Ovary (tissue), 3 donors: ENCODE data around the gene DUSP12.

Source experiments
- POLR2A ChIP-seq: fragments of 450-650 bp; IDR thresholded peaks from one replicate; pipeline ENCODE4 v1.6.1; 2017; ENCODE audit warnings: antibody characterized with exemption, mild to moderate bottlenecking, moderate library complexity
- TF ChIP-seq, protein P1 (sequence below), 3 donors: fragments of 450-650 bp in 2 of 3; fragments of 200-600 bp in 1 of 3; IDR thresholded peaks; one replicate each; pipeline versions ENCODE4 v1.5.1 to v1.8.0; 2016 to 2022; ENCODE audit warnings: antibody characterized with exemption in 3 of 3, mild to moderate bottlenecking in 1 of 3
- donor health status: DM: no; HTN: no; CAD: no.

- TF ChIP-seq, protein P1, sequence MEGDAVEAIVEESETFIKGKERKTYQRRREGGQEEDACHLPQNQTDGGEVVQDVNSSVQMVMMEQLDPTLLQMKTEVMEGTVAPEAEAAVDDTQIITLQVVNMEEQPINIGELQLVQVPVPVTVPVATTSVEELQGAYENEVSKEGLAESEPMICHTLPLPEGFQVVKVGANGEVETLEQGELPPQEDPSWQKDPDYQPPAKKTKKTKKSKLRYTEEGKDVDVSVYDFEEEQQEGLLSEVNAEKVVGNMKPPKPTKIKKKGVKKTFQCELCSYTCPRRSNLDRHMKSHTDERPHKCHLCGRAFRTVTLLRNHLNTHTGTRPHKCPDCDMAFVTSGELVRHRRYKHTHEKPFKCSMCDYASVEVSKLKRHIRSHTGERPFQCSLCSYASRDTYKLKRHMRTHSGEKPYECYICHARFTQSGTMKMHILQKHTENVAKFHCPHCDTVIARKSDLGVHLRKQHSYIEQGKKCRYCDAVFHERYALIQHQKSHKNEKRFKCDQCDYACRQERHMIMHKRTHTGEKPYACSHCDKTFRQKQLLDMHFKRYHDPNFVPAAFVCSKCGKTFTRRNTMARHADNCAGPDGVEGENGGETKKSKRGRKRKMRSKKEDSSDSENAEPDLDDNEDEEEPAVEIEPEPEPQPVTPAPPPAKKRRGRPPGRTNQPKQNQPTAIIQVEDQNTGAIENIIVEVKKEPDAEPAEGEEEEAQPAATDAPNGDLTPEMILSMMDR (IDR thresholded peaks at IDR 0.05), result no peak
- no peak for TF ChIP-seq POLR2A
Measured at GRCh38 chr1:161720422-161720821, 29.2 kb upstream of the DUSP12 start.
